ENCODE measurements around the gene GPC3. TPM values are rescaled to one million over a fixed set of nuclear protein-coding genes. Genes with fewer than 3 reads are reported as not detected.

GPC3 gene
- total RNA-seq, 1 donor from 2014 or later: not detected

DNA sequence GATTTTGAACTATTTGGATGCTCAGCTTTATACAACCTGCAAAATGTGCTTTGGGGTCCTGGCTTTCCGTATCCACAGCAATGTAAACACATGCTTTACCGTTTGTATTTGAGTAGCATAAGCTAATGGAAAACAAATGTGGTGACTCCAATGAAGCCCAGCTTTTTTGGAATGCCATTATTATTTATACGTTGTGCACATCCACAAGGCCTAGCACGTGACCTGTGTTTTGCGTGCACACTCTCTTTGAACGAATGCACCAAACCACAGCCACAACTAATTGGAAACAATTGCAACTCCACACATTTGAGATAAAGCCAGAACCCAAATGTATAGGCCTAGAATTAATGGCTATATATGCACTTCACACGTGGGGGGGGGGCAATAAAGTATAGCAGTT, 380.6 kb downstream of the GPC3 start:
- no peak overlapping the region for H3K27ac Mint-ChIP-seq
- no peaks in the 10 kb centered on the region for H3K9me3 Mint-ChIP-seq
- no peaks in the 10 kb centered on the region for H3K36me3 Mint-ChIP-seq (ENCODE audit: low read depth)
- ATAC-seq (ENCODE audit: low read depth) (no peak), DNase-seq (no peak)
- no peaks in the 10 kb centered on the region for H3K27me3 Mint-ChIP-seq
- TF ChIP-seq, protein P1, sequence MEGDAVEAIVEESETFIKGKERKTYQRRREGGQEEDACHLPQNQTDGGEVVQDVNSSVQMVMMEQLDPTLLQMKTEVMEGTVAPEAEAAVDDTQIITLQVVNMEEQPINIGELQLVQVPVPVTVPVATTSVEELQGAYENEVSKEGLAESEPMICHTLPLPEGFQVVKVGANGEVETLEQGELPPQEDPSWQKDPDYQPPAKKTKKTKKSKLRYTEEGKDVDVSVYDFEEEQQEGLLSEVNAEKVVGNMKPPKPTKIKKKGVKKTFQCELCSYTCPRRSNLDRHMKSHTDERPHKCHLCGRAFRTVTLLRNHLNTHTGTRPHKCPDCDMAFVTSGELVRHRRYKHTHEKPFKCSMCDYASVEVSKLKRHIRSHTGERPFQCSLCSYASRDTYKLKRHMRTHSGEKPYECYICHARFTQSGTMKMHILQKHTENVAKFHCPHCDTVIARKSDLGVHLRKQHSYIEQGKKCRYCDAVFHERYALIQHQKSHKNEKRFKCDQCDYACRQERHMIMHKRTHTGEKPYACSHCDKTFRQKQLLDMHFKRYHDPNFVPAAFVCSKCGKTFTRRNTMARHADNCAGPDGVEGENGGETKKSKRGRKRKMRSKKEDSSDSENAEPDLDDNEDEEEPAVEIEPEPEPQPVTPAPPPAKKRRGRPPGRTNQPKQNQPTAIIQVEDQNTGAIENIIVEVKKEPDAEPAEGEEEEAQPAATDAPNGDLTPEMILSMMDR (IDR thresholded peaks at IDR 0.05): no peak
- ChIA-PET POLR2A (no interaction called here), CTCF (no interaction called here)
- no peaks in the 10 kb centered on the region for H3K4me1 Mint-ChIP-seq
- intact Hi-C loops (cut with micrococcal nuclease): no loop called here
- H3K4me3 Mint-ChIP-seq: no peak overlapping the region

DNA sequence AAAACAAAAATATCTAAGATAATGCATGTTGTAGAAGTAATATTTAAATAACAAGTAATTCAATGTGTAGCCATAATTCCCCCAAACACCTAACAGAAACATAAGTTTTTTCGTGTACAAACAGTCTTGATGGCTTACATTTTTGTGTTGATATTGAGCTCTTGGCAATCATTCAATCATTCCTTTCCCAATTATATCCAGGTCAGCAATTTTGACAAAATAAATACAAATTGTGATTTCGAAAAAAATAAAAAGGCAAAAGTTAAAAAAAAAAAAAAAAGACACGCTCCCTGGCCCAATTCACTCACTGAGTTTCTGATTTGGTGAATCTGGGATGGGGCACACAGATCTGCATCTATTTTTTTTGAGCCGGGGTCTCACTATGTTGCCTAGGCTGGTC, 382.5 kb downstream of the GPC3 start:
- ChIA-PET CTCF (no interaction called here), POLR2A (no interaction called here)
- Mint-ChIP-seq H3K27ac (no peak overlapping the region), H3K36me3 (ENCODE audit: low read depth) (no peaks in the 10 kb centered on the region), H3K9me3 (no peaks in the 10 kb centered on the region), H3K4me1 (no peaks in the 10 kb centered on the region), H3K27me3 (no peaks in the 10 kb centered on the region), H3K4me3 (no peak overlapping the region)
- ATAC-seq (ENCODE audit: low read depth) (no peak), DNase-seq (no peak)
- TF ChIP-seq, protein P1 (IDR thresholded peaks at IDR 0.05): no peak
- intact Hi-C loops (cut with micrococcal nuclease): no loop called here

DNA sequence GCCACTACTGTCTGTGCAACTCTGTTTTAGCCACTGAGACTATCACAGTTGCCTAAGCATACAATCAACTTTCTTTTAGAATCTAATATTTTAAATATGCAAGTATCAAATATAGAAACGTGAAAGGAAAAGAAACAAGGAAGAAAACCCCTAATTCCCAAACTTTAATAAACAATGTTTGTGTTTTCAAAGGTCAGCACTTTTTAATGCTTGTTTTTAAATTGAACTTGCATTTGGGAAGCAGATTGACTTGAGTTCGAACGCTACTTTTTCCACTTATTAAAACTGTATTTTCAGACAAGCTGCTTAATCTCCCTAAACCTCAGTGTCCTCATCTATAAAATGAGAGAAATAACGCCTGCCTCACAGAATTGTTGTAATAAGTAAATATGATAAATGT, 384.3 kb downstream of the GPC3 start:
- POLR2A ChIA-PET: no interaction called here
- intact Hi-C loops (cut with micrococcal nuclease): no loop called here
- TF ChIP-seq, protein P1 (IDR thresholded peaks at IDR 0.05): no peak
- CTCF ChIA-PET: no interaction called here
- Mint-ChIP-seq H3K4me1 (no peaks in the 10 kb centered on the region), H3K27ac (no peak overlapping the region), H3K4me3 (no peak overlapping the region), H3K9me3 (no peaks in the 10 kb centered on the region), H3K36me3 (ENCODE audit: low read depth) (no peaks in the 10 kb centered on the region), H3K27me3 (no peaks in the 10 kb centered on the region)
- DNase-seq (no peak), ATAC-seq (ENCODE audit: low read depth) (no peak)

GRCh38 chrX:133600536-133600935, 384.9 kb downstream of the GPC3 start:
- Mint-ChIP-seq H3K27ac (no peak overlapping the region), H3K27me3 (no peaks in the 10 kb centered on the region), H3K4me3 (no peak overlapping the region), H3K36me3 (ENCODE audit: low read depth) (no peaks in the 10 kb centered on the region), H3K4me1 (no peaks in the 10 kb centered on the region), H3K9me3 (no peaks in the 10 kb centered on the region)
- ChIA-PET CTCF (no interaction called here), POLR2A (no interaction called here)
- DNase-seq: no peak
- no peak for ATAC-seq (ENCODE audit: low read depth)
- intact Hi-C loops (cut with micrococcal nuclease): no loop called here
- TF ChIP-seq, protein P1 (IDR thresholded peaks at IDR 0.05): no peak

DNA sequence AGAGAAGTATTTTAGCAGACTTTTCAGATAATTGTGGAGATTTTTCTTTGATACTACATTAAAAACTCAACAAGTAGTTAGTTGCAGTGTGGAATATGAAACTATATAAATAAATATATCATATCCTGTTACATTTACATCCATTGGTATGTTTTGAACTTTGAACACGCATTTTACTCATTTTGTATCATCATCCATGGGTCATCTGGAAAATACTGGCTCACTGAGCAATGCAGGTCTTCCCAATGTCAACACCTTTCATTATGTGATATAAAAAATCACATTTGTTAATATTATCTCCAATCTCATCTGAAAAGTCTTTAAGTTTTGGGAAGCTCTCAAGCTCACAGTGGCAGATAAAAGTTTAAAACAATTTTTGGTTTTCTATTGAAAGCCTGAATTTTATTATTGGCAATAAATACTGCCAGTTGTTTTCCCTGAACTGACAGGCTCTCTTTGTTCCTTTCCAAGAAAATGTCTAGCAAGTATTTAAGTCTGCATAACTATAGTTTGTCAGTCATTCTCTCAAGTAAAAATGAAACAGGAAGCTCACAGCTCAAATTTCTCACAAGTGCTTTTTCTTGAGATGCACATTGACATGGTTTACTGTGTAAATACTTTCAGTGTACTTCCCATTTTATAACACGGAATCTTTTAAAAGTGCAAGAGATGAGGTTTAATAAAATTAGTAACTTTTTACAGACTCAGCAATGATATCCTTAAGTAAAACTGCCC, 386.6 kb downstream of the GPC3 start:
- H3K27ac Mint-ChIP-seq: no peak overlapping the region
- no peaks in the 10 kb centered on the region for H3K9me3 Mint-ChIP-seq
- TF ChIP-seq, protein P1 (IDR thresholded peaks at IDR 0.05): no peak
- no peak for ATAC-seq (ENCODE audit: low read depth)
- no peaks in the 10 kb centered on the region for H3K27me3 Mint-ChIP-seq
- CTCF ChIA-PET: no interaction called here
- intact Hi-C loops (cut with micrococcal nuclease): no loop called here
- no peak overlapping the region for H3K4me3 Mint-ChIP-seq
- DNase-seq: no peak
- H3K4me1 Mint-ChIP-seq: no peaks in the 10 kb centered on the region
- no peaks in the 10 kb centered on the region for H3K36me3 Mint-ChIP-seq (ENCODE audit: low read depth)
- POLR2A ChIA-PET: no interaction called here

Data from activated B cell treated with CpG ODN at 0.5 μM for 24 hours (primary cell).